Measurements from ENCODE around the gene PKP3.

PKP3 gene

GRCh38 chr11:373716-374551, 20.1 kb upstream of the PKP3 start:
- DNase-seq (ENCODE audit: low read depth) = no peak
- no peaks in the 10 kb centered on the region for H3K36me3 ChIP-seq (ENCODE audit: control insufficient read depth, insufficient read depth, low read length, severe bottlenecking)

DNA sequence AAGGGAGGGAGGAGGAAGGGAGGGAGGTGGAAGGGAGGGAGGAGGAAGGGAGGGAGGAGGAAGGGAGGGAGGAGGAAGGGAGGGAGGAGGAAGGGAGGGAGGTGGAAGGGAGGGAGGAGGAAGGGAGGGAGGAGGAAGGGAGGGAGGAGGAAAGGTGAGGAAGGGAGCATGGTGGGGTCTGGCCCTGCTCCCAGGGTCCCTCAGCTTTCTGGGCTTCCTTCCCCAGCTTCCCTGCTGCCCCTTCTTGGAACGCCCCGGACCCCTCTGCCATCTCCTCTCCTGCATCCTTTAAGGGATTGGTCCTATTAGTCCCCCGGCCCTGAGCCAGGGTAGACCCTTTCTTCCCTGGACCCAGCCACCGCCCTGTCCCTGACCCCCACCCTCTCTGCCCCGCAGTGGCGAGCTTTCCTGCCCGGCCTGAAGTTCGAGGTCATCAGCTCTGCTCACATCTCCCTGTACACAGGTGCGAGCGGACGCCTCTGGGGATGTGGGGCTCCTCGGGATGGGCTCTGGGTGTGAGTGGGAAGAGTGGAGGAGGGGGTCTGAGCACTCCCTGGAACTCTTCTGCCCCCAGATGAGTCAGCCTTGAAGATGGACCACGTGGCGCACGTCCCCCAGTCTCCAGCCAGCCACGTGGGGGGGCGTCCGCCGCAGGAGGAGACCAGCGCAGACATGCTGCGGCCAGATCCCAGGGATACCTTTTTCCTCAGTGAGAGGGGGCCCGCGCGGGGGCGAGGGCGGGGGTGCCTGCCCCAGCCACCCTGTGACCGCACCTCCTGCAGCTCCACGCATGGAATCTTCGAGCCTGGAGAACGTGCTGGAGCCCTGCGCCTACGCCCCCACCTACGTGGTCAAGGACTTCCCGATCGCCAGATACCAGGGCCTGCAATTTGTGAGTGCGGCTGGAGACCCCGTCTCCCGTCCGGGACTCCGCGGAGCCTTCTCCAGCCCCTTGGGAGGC, 18.7 kb upstream of the PKP3 start:
- no peaks in the 10 kb centered on the region for H3K4me1 ChIP-seq (ENCODE audit: control insufficient read depth, insufficient read depth, low read length)
- no peaks in the 10 kb centered on the region for H3K9me3 ChIP-seq (ENCODE audit: control insufficient read depth, low read length)
- no peaks in the 10 kb centered on the region for H3K36me3 ChIP-seq (ENCODE audit: control insufficient read depth, insufficient read depth, low read length, severe bottlenecking)
- no peak overlapping the region for H3K9ac ChIP-seq (ENCODE audit: low read length)
- peaks cover 25% of the 10 kb centered on the region for H3K27me3 ChIP-seq (replicated peaks; ENCODE audit: control insufficient read depth, insufficient read depth, low read length)
- H3K4me3 ChIP-seq (ENCODE audit: low read length) = no peak overlapping the region
- no peak for DNase-seq (ENCODE audit: low read depth)

More at GRCh38 chr11:373716-374551, 20.1 kb upstream of the PKP3 start:
- Histone ChIP-seq H3K9ac (ENCODE audit: low read length) (no peak overlapping the region), H3K9me3 (ENCODE audit: control insufficient read depth, low read length) (no peaks in the 10 kb centered on the region), H3K4me3 (ENCODE audit: low read length) (no peak overlapping the region), H3K4me1 (ENCODE audit: control insufficient read depth, insufficient read depth, low read length) (no peaks in the 10 kb centered on the region), H3K27me3 (replicated peaks; ENCODE audit: control insufficient read depth, insufficient read depth, low read length) (peaks cover 22% of the 10 kb centered on the region)

DNA sequence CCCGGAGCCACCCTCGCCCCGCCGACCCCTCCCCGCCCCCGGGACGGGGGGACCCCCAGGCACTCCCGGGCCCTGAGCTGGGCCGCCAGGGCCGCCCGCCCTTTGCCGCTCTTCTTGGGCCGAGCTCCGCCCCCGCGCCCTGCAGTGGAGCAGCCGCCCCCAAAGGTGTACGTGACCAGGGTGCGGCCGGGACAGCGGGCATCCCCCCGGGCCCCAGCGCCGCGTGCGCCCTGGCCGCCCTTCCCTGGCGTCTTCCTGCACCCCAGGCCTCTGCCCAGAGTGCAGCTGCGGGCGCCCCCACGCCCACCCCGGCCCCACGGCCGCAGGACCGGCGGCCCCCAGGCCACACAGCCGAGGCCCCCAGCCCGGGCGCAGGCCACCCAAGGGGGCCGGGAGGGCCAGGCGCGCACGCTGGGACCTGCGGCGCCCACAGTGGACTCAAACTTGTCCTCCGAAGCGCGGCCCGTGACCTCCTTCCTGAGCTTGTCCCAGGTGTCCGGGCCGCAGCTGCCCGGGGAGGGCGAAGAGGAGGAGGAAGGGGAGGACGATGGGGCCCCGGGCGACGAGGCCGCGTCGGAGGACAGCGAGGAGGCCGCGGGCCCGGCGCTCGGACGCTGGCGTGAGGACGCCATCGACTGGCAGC, 17.4 kb upstream of the PKP3 start:
- Histone ChIP-seq H3K4me1 (ENCODE audit: control insufficient read depth, insufficient read depth, low read length) (no peaks in the 10 kb centered on the region), H3K36me3 (ENCODE audit: control insufficient read depth, insufficient read depth, low read length, severe bottlenecking) (no peaks in the 10 kb centered on the region), H3K9ac (ENCODE audit: low read length) (no peak overlapping the region), H3K27me3 (replicated peaks; ENCODE audit: control insufficient read depth, insufficient read depth, low read length) (peaks cover 21% of the 10 kb centered on the region), H3K9me3 (ENCODE audit: control insufficient read depth, low read length) (no peaks in the 10 kb centered on the region), H3K4me3 (ENCODE audit: low read length) (no peak overlapping the region)
- no peak for DNase-seq (ENCODE audit: low read depth)

DNA sequence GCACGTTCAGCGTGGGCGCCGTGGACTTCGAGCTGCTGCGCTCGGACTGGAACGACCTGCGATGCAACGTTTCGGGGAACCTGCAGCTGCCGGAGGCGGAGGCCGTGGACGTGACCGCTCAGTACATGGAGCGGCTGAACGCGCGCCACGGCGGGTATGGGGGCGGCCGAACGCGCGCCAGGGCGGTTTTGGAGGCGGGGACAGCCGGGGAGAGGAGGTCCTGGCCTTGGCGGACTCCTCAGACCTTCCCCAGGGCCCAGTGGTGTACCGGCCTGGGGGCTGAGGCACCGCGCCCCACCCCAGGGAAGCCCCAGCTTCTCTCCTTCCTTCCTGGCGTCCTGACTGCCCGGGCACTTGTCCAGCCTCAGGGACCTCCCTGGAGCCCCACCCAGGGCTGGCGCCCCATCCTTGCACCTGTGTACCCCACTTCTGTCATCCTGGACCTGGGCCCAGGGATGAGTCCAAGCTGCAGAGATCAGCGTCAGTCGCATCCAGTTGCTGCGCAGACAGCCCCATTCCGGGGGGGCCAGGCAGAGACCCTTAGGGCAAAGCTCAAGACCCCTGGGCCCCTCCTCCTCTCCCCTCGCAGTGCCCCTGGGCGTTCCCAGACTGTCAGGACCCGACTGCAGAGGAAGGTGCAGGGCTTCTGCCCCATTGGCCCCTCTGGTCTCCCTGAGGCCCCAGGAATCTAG, 16.7 kb upstream of the PKP3 start:
- peaks cover 20% of the 10 kb centered on the region for H3K27me3 ChIP-seq (replicated peaks; ENCODE audit: control insufficient read depth, insufficient read depth, low read length)
- DNase-seq (ENCODE audit: low read depth) = no peak
- H3K4me1 ChIP-seq (ENCODE audit: control insufficient read depth, insufficient read depth, low read length) = no peaks in the 10 kb centered on the region
- H3K9me3 ChIP-seq (ENCODE audit: control insufficient read depth, low read length) = no peaks in the 10 kb centered on the region
- no peak overlapping the region for H3K4me3 ChIP-seq (ENCODE audit: low read length)
- no peak overlapping the region for H3K9ac ChIP-seq (ENCODE audit: low read length)
- no peaks in the 10 kb centered on the region for H3K36me3 ChIP-seq (ENCODE audit: control insufficient read depth, insufficient read depth, low read length, severe bottlenecking)

DNA sequence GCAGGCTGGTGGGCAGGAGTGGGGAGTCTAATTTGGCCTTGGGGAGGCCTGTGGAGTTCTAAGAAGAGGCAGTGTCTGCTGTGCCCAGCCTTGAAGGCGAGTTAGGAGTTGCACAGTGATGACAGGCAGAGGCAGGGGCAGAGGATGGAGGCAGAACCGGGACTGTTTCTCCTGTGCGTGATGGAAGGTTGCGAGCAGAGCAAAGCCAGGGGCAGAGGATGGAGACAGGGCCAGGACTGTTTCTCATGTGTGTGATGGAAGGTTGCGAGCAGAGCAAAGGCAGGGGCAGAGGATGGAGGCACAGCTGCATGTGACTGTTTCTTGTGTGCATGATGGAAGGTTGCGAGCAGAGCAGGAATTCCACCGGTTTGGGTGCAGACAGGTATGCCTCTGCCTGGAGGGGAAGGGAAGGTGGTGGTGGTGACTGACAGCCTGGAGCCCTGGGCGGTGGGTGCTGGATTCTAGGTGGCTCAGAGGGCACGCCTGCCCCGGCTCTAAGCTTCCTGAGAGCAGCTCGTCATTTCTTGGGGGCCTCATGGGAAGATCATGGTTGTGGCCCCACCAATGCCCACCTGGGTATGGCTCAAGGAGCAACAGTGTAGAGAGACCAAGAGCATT, 16.0 kb upstream of the PKP3 start:
- no peaks in the 10 kb centered on the region for H3K36me3 ChIP-seq (ENCODE audit: control insufficient read depth, insufficient read depth, low read length, severe bottlenecking)
- peaks cover 20% of the 10 kb centered on the region for H3K27me3 ChIP-seq (replicated peaks; ENCODE audit: control insufficient read depth, insufficient read depth, low read length)
- no peak overlapping the region for H3K4me3 ChIP-seq (ENCODE audit: low read length)
- no peaks in the 10 kb centered on the region for H3K9me3 ChIP-seq (ENCODE audit: control insufficient read depth, low read length)
- H3K9ac ChIP-seq (ENCODE audit: low read length) = no peak overlapping the region
- no peaks in the 10 kb centered on the region for H3K4me1 ChIP-seq (ENCODE audit: control insufficient read depth, insufficient read depth, low read length)
- no peak for DNase-seq (ENCODE audit: low read depth)

GRCh38 chr11:379205-380094, 14.6 kb upstream of the PKP3 start:
- Histone ChIP-seq H3K4me1 (ENCODE audit: control insufficient read depth, insufficient read depth, low read length) (no peaks in the 10 kb centered on the region), H3K27me3 (replicated peaks; ENCODE audit: control insufficient read depth, insufficient read depth, low read length) (peaks cover 28% of the 10 kb centered on the region), H3K9ac (ENCODE audit: low read length) (no peak overlapping the region), H3K36me3 (ENCODE audit: control insufficient read depth, insufficient read depth, low read length, severe bottlenecking) (no peaks in the 10 kb centered on the region), H3K4me3 (ENCODE audit: low read length) (no peak overlapping the region), H3K9me3 (ENCODE audit: control insufficient read depth, low read length) (no peaks in the 10 kb centered on the region)
- DNase-seq (ENCODE audit: low read depth) = no peak

DNA sequence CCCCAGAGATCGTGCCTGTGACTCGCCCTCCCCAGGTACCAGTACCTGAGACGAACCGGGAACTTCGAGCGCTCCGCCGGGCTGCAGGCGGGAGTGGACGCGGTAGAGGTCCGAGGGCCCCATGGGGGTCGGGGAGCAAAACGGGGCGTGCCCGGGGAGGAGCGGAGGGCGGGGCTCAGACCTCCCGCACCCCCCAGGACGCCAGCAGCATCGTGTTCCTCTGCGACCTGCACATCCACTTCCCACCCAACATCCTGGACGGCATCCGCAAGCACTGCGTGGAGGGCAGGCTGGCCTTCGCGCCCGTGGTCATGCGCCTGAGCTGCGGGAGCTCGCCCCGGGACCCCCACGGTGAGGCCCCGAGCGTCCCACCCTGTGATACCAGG, 13.9 kb upstream of the PKP3 start:
- Histone ChIP-seq H3K27me3 (replicated peaks; ENCODE audit: control insufficient read depth, insufficient read depth, low read length) (peaks cover 28% of the 10 kb centered on the region), H3K4me1 (ENCODE audit: control insufficient read depth, insufficient read depth, low read length) (no peaks in the 10 kb centered on the region), H3K9me3 (ENCODE audit: control insufficient read depth, low read length) (no peaks in the 10 kb centered on the region), H3K4me3 (ENCODE audit: low read length) (no peak overlapping the region), H3K9ac (ENCODE audit: low read length) (no peak overlapping the region), H3K36me3 (ENCODE audit: control insufficient read depth, insufficient read depth, low read length, severe bottlenecking) (no peaks in the 10 kb centered on the region)
- no peak for DNase-seq (ENCODE audit: low read depth)

GRCh38 chr11:380491-380890, 13.5 kb upstream of the PKP3 start:
- Histone ChIP-seq H3K9me3 (ENCODE audit: control insufficient read depth, low read length) (no peaks in the 10 kb centered on the region), H3K27me3 (replicated peaks; ENCODE audit: control insufficient read depth, insufficient read depth, low read length) (peaks cover 28% of the 10 kb centered on the region), H3K9ac (ENCODE audit: low read length) (no peak overlapping the region), H3K4me3 (ENCODE audit: low read length) (no peak overlapping the region), H3K36me3 (ENCODE audit: control insufficient read depth, insufficient read depth, low read length, severe bottlenecking) (no peaks in the 10 kb centered on the region), H3K4me1 (ENCODE audit: control insufficient read depth, insufficient read depth, low read length) (no peaks in the 10 kb centered on the region)
- no peak for DNase-seq (ENCODE audit: low read depth)

GRCh38 chr11:380996-381395, 13.0 kb upstream of the PKP3 start:
- Histone ChIP-seq H3K36me3 (ENCODE audit: control insufficient read depth, insufficient read depth, low read length, severe bottlenecking) (no peaks in the 10 kb centered on the region), H3K9ac (ENCODE audit: low read length) (no peak overlapping the region), H3K4me1 (ENCODE audit: control insufficient read depth, insufficient read depth, low read length) (no peaks in the 10 kb centered on the region), H3K4me3 (ENCODE audit: low read length) (no peak overlapping the region), H3K9me3 (ENCODE audit: control insufficient read depth, low read length) (no peaks in the 10 kb centered on the region), H3K27me3 (replicated peaks; ENCODE audit: control insufficient read depth, insufficient read depth, low read length) (peaks cover 28% of the 10 kb centered on the region)
- no peak for DNase-seq (ENCODE audit: low read depth)
